K562 (cell line): Measurements from ENCODE around the gene PROM2. TPM values are rescaled to one million over a fixed set of nuclear protein-coding genes. Genes with fewer than 3 reads are reported as not detected.

Experiments used
- ATAC-seq: fragments of 200-7000 bp; cut with Tn5 transposase; 3 replicates; pipeline ENCODE4 v1.9.1; 2020; ENCODE audit warnings: moderate library complexity
- BruUV-seq: library from RNA; stranded (reverse); fragments of 400-500 nt; replicated peaks from 2 replicates; lab custom pipeline; 2021; lab: Mats Ljungman, UMichigan
- CTCF ChIA-PET: fragments of 300-600 bp; formaldehyde crosslinking; extraction: SDS; loops from one replicate; lab custom pipeline; 2021; ENCODE audit warnings: low intra/inter-chr PET ratio; lab: Yijun Ruan, JAX
- POLR2A ChIA-PET: fragments of 300-600, 350-650 bp; sonication (Branson Sonifier 250); formaldehyde crosslinking; extraction: SDS; loops from one replicate; lab custom pipeline; 2021; ENCODE audit warnings: antibody characterized with exemption, inconsistent platforms; lab: Yijun Ruan, JAX
- DNase-seq, 4 experiments: peaks; one replicate each; pipeline versions ENCODE4 v3.0.0 to v3.0.0-alpha.2; 2011 to 2018; ENCODE audit warnings: low spot score in 3 of 4, mixed read lengths in 3 of 4; ENCODE audit errors: extremely low read depth in 1 of 4
- FAIRE-seq: peaks from 2 replicates; lab custom pipeline; 2011; peaks lifted over from hg19 to GRCh38; lab: Jason Lieb, UNC
- H2AFZ ChIP-seq: 2 replicates; pipeline ENCODE4 v1.6.0; 2011; ENCODE audit warnings: low read depth, low read length, control low read depth, inconsistent platforms
- H3K27ac ChIP-seq: fragments of 200-600 bp; 3 replicates; pipeline ENCODE4 v1.8.0; 2011; ENCODE audit warnings: low read depth, mild to moderate bottlenecking, control low read depth, inconsistent platforms, low read length, moderate library complexity, mixed read lengths; ENCODE audit errors: extremely low read depth
- H3K27me3 ChIP-seq, 2 experiments: fragments of 300-600 bp in 1 of 2; 2 replicates in 1 of 2; 3 replicates in 1 of 2; pipeline versions ENCODE4 v1.6.0 to v1.8.0; 2011; ENCODE audit warnings: inconsistent platforms in 2 of 2, low read length in 2 of 2, mild to moderate bottlenecking in 1 of 2, mixed read lengths in 1 of 2, moderate library complexity in 1 of 2; ENCODE audit not compliant: control insufficient read depth in 2 of 2, insufficient read depth in 2 of 2
- H3K36me3 ChIP-seq: fragments of 300-600 bp; 3 replicates; pipeline ENCODE4 v1.8.0; 2011; ENCODE audit warnings: mild to moderate bottlenecking, low read length, inconsistent platforms; ENCODE audit not compliant: control insufficient read depth, insufficient read depth
- H3K4me1 ChIP-seq, 2 experiments: fragments of 200-600 bp in 1 of 2; replicated peaks in 1 of 2; 2 replicates in 1 of 2; 3 replicates in 1 of 2; pipeline versions ENCODE4 v1.5.1 to v1.8.0; 2011; ENCODE audit warnings: inconsistent platforms in 2 of 2, low read length in 2 of 2, mild to moderate bottlenecking in 1 of 2, mixed read lengths in 1 of 2, moderate library complexity in 1 of 2; ENCODE audit not compliant: control insufficient read depth in 2 of 2, insufficient read depth in 2 of 2
- H3K4me2 ChIP-seq: 2 replicates; pipeline ENCODE4 v1.6.1; 2011; ENCODE audit warnings: low read length, control low read depth, inconsistent platforms, mixed read lengths; ENCODE audit not compliant: insufficient read depth
- H3K4me3 ChIP-seq: fragments of 200-600 bp; sonication (generic), shearing (Covaris generic); 2 replicates; pipeline ENCODE4 v1.5.1; 2016; ENCODE audit warnings: control low read depth, inconsistent platforms
- H3K79me2 ChIP-seq: fragments of 200-600 bp; 3 replicates; pipeline ENCODE4 v1.8.0; 2011; ENCODE audit warnings: low read length, inconsistent platforms; ENCODE audit not compliant: control insufficient read depth, insufficient read depth
- H3K9ac ChIP-seq, 2 experiments: 2 replicates each; pipeline versions ENCODE4 v1.6.0 to v1.6.1; 2011; ENCODE audit warnings: low read depth in 2 of 2, low read length in 2 of 2, control low read depth in 1 of 2, inconsistent platforms in 1 of 2, mild to moderate bottlenecking in 1 of 2, mixed read lengths in 1 of 2; ENCODE audit not compliant: insufficient read depth in 1 of 2
- H3K9me1 ChIP-seq: one replicate; pipeline ENCODE4 v1.6.0; 2011; ENCODE audit warnings: inconsistent platforms, mild to moderate bottlenecking, low read length, moderate library complexity; ENCODE audit not compliant: control insufficient read depth, insufficient read depth
- H3K9me3 ChIP-seq: replicated peaks from 2 replicates; pipeline ENCODE4 v1.5.1; 2011; ENCODE audit warnings: low read depth, low read length, inconsistent platforms; ENCODE audit not compliant: control insufficient read depth, insufficient read depth
- H4K20me1 ChIP-seq: replicated peaks from 2 replicates; pipeline ENCODE4 v1.6.1; 2011; ENCODE audit warnings: low read length, inconsistent platforms, mixed read lengths; ENCODE audit not compliant: control insufficient read depth, insufficient read depth
- CTBP1 ChIP-seq: fragments of 450-650 bp; IDR thresholded peaks from 2 replicates; pipeline ENCODE4 v1.6.1; 2016; ENCODE audit warnings: borderline replicate concordance
- DPF2 ChIP-seq: fragments of 450-650 bp; IDR thresholded peaks from 2 replicates; pipeline ENCODE4 v1.6.1; 2016
- FOXK1 ChIP-seq: sonication (generic); formaldehyde crosslinking; IDR thresholded peaks from 2 replicates; pipeline ENCODE4 v1.8.0; 2022; ENCODE audit warnings: missing genetic modification reagents, mild to moderate bottlenecking, borderline replicate concordance
- HBP1 ChIP-seq: fragments of 450-650 bp; formaldehyde crosslinking; IDR thresholded peaks from 2 replicates; pipeline ENCODE4 v1.4.0; 2022; ENCODE audit warnings: missing genetic modification characterization
- HCFC1 ChIP-seq: IDR thresholded peaks from 2 replicates; pipeline ENCODE4 v1.6.1; 2012; ENCODE audit warnings: low read depth, low read length, improper control_type of control experiment
- HDAC8 ChIP-seq: fragments of 450-650 bp; IDR thresholded peaks from 2 replicates; pipeline ENCODE4 v1.6.1; 2016; ENCODE audit warnings: mild to moderate bottlenecking, missing genetic modification characterization, moderate library complexity, missing compliant biosample characterization
- HIVEP1 ChIP-seq: fragments of 250-450 bp; sonication (Bioruptor Pico); IDR thresholded peaks from 2 replicates; pipeline ENCODE4 v1.4.0; 2020; ENCODE audit warnings: mild to moderate bottlenecking
- MEIS2 ChIP-seq: fragments of 450-650 bp; IDR thresholded peaks from 2 replicates; pipeline ENCODE4 v1.6.1; 2014; ENCODE audit warnings: mild to moderate bottlenecking; ENCODE audit not compliant: partially characterized antibody
- MNT ChIP-seq, 2 experiments: fragments of 450-650 bp; conservative IDR thresholded peaks; 2 replicates each; pipeline ENCODE4 v1.6.1; 2017; ENCODE audit warnings: mild to moderate bottlenecking in 2 of 2, moderate library complexity in 2 of 2
- PML ChIP-seq: IDR thresholded peaks from 2 replicates; pipeline ENCODE4 v1.6.1; 2012; ENCODE audit warnings: low read length, inconsistent platforms
- POLR3G ChIP-seq: IDR thresholded peaks from 2 replicates; pipeline ENCODE4 v1.6.1; 2011; ENCODE audit not compliant: insufficient read length, insufficient replicate concordance; ENCODE audit errors: extremely low read depth
- RUNX1 ChIP-seq: sonication (generic); IDR thresholded peaks from 2 replicates; pipeline ENCODE4 v1.6.1; 2016; ENCODE audit warnings: antibody characterized with exemption, low read depth
- SP2 ChIP-seq: IDR thresholded peaks from 2 replicates; pipeline ENCODE4 v1.6.1; 2011; ENCODE audit warnings: mild to moderate bottlenecking, low read depth, low read length, moderate library complexity; ENCODE audit not compliant: poor library complexity, severe bottlenecking; ENCODE audit errors: extremely low read depth
- SRSF3 ChIP-seq: fragments of 200-400 bp; formaldehyde crosslinking; IDR thresholded peaks from 2 replicates; pipeline ENCODE4 v1.6.1; 2016; ENCODE audit warnings: mild to moderate bottlenecking, low read length, moderate library complexity; ENCODE audit not compliant: insufficient read depth
- STAT5B ChIP-seq: fragments of 250-450 bp; sonication (Bioruptor Pico); IDR thresholded peaks from 2 replicates; pipeline ENCODE4 v1.8.0; 2021; ENCODE audit warnings: mild to moderate bottlenecking, inconsistent platforms
- WHSC1 ChIP-seq: IDR thresholded peaks from one replicate; pipeline ENCODE4 v1.6.1; 2012; ENCODE audit warnings: low read length, control low read depth, inconsistent platforms
- ZNF311 ChIP-seq: fragments of 250-450 bp; sonication (Bioruptor Pico); IDR thresholded peaks from 2 replicates; pipeline ENCODE4 v1.4.0; 2020; ENCODE audit warnings: mild to moderate bottlenecking, moderate library complexity
- ZNF57 ChIP-seq: fragments of 450-650 bp; formaldehyde crosslinking; IDR thresholded peaks from 2 replicates; pipeline ENCODE4 v1.4.0; 2020; ENCODE audit warnings: mild to moderate bottlenecking, moderate library complexity
- ZNF785 ChIP-seq: fragments of 250-450 bp; sonication (Bioruptor Pico); IDR thresholded peaks from 2 replicates; pipeline ENCODE4 v1.4.0; 2020; ENCODE audit warnings: mild to moderate bottlenecking
- WGBS: fragments of 100-300 bp; shearing (Covaris generic); methylation state at CpG from one replicate; pipeline ENCODE4 v1.1.6; 2016; ENCODE audit warnings: low coverage, mixed read lengths; ENCODE audit not compliant: insufficient coverage; ENCODE audit errors: missing lambda C conversion rate; 5-methylcytosine and 5-hydroxymethylcytosine counted together
- in situ Hi-C: fragments of 300-500 bp; cut with MboI; formaldehyde crosslinking; loops from 4 replicates; pipeline ENCODE4 v1.15.0; 2018; ENCODE audit warnings: inconsistent platforms, mixed read lengths
- intact Hi-C: fragments of 100-400 bp; cut with micrococcal nuclease; formaldehyde crosslinking; loops from 2 replicates; pipeline ENCODE4 v1.14.2; 2022
- polyA plus RNA-seq, 8 experiments: library from polyadenylated mRNA; depleted of rRNA in 4 of 8; stranded (reverse) in 5 of 8; unstranded in 3 of 8; fragments of >200 nt; fragmentation: Nextera tagmentation in 2 of 8; fragmentation: Illumina TruSeq in 1 of 8; extraction: Ambion mirVana in 2 of 8; extraction: Trizol in 1 of 8; gene quantifications; 2 replicates each; pipeline versions ENCODE4 v1.2.1 to v1.2.3, GENCODE V29; 2011 to 2014; ENCODE audit warnings: inconsistent platforms in 1 of 8, missing spikeins in 1 of 8
- total RNA-seq, 7 experiments: library from RNA; depleted of rRNA in 6 of 7; stranded (reverse); fragments of >200 nt in 6 of 7; fragmentation: Illumina TruSeq in 2 of 7; extraction: Trizol in 2 of 7; gene quantifications; 2 replicates each; pipeline versions ENCODE4 v1.2.1 to v1.2.3, GENCODE V29; 2011 to 2021; ENCODE audit warnings: low replicate concordance in 1 of 7
- TF ChIP-seq, protein P1 (sequence below): sonication (generic); formaldehyde crosslinking; IDR thresholded peaks from 2 replicates; pipeline ENCODE4 v1.8.0; 2022; ENCODE audit warnings: missing genetic modification reagents, mild to moderate bottlenecking, borderline replicate concordance

PROM2 gene
- total and polyA plus RNA-seq, 9 of the 15 experiments (the other 6 are each of a cell fraction or from before 2014, with no cell fraction given): not detected

GRCh38 chr2:95308426-95308990 is 34.3 kb downstream of the PROM2 start:
- in situ Hi-C loops (no loop called here), intact Hi-C loops (no loop called here)
- H3K27ac ChIP-seq: no peak overlapping the region
- CTCF ChIA-PET: no interaction called here
- H3K4me1 ChIP-seq: no peaks in the 10 kb centered on the region
- BruUV-seq: no TSS peak
- WGBS: 2% methylated on average over 12 of the region's 12 CpGs
- H3K9me3 ChIP-seq: no peaks in the 10 kb centered on the region
- H3K79me2 ChIP-seq: no peaks in the 10 kb centered on the region
- FAIRE-seq: no peak
- H2AFZ ChIP-seq: no peak overlapping the region
- H4K20me1 ChIP-seq: peaks cover 8% of the 10 kb centered on the region; the same call in 1 of the 2 replicates
- no peak for DNase-seq
- POLR2A ChIA-PET: interaction anchor here (0.6 kb wide), 1 partner anchor 72 kb away, joined by 4 read pairs; no protein-coding TSS in a partner anchor
- H3K4me2 ChIP-seq: no peak overlapping the region
- no peak overlapping the region for H3K4me3 ChIP-seq
- ATAC-seq: no peak
- TF ChIP-seq POLR3G: no peak
- no peak for TF ChIP-seq MEIS2
- no peak for TF ChIP-seq STAT5B (CRISPR knock-in tag)
- no peak for TF ChIP-seq ZNF57 (CRISPR knock-in tag)
- no peak for TF ChIP-seq RUNX1
- TF ChIP-seq DPF2: no peak
- TF ChIP-seq MNT (conservative IDR thresholded peaks at IDR 0.05): no peak
- no peak for TF ChIP-seq ZNF311 (CRISPR knock-in tag)
- TF ChIP-seq WHSC1: no peak
- no peak for TF ChIP-seq SP2
- TF ChIP-seq ZNF785 (CRISPR knock-in tag): no peak
- TF ChIP-seq, protein P1, sequence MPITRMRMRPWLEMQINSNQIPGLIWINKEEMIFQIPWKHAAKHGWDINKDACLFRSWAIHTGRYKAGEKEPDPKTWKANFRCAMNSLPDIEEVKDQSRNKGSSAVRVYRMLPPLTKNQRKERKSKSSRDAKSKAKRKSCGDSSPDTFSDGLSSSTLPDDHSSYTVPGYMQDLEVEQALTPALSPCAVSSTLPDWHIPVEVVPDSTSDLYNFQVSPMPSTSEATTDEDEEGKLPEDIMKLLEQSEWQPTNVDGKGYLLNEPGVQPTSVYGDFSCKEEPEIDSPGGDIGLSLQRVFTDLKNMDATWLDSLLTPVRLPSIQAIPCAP (CRISPR knock-in tag): no peak
- TF ChIP-seq HCFC1: no peak
- no peak for TF ChIP-seq HDAC8
- TF ChIP-seq HBP1 (CRISPR knock-in tag): no peak
- no peak for TF ChIP-seq CTBP1
- TF ChIP-seq PML: no peak
- TF ChIP-seq FOXK1: no peak
- no peak for TF ChIP-seq SRSF3
- no peak for TF ChIP-seq HIVEP1 (CRISPR knock-in tag)
- H3K9me1 ChIP-seq: no peaks in the 10 kb centered on the region
- H3K9ac ChIP-seq: no peak overlapping the region; a peak in 1 of 4 replicates
- no peaks in the 10 kb centered on the region for H3K36me3 ChIP-seq
- H3K27me3 ChIP-seq: peaks cover 10 to 65% of the 10 kb centered on the region in 2 experiments
